Breast epithelium (tissue), 3 donors: ENCODE data around the gene GPX4.

Source experiments
- CTCF ChIP-seq, 3 donors: fragments of 450-650 bp; IDR thresholded peaks; one replicate each; pipeline ENCODE4 v1.5.1; 2016 to 2017; ENCODE audit warnings: antibody characterized with exemption in 3 of 3, mild to moderate bottlenecking in 3 of 3, moderate library complexity in 3 of 3
- POLR2A ChIP-seq: fragments of 450-650 bp; IDR thresholded peaks from one replicate; pipeline ENCODE4 v1.6.1; 2016; ENCODE audit warnings: antibody characterized with exemption, mild to moderate bottlenecking, moderate library complexity

- TF ChIP-seq CTCF (IDR thresholded peaks at IDR 0.05) = no peak
- no peak for TF ChIP-seq POLR2A
Measured at GRCh38 chr19:1122972-1123363, 19.2 kb downstream of the GPX4 start.
